ENCODE measurements around the gene NDUFAB1. TPM values are rescaled to one million over a fixed set of nuclear protein-coding genes. Genes with fewer than 3 reads are reported as not detected.

Gene NDUFAB1
- total and polyA plus RNA-seq, 5 experiments from 2014 or later: 36.8 to 220 (median 182) TPM

DNA sequence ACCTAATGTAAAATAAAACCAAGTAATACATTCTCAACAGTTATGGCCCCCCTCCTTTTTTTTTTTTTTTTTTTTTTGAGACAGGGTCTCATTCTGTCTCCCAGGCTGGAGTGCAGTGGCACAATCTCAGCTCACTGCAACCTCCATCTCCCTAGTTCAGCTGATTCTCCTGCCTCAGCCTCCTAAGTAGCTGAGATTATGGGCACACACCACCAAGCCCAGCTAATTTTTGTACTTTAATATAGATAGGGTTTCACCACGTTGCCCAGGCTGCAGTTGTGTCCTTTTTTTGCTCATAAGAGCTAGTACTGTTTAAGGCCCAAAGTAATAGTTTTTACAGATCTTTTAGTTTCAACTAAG is 57.2 kb downstream of the NDUFAB1 start:
- POLR2A ChIA-PET: no interaction called here
- ATAC-seq (no peak), DNase-seq (no peak)
- Mint-ChIP-seq H3K36me3 (peaks cover 0 to 84% (median 18%) of the 10 kb centered on the region in 3 donors), H3K27me3 (no peaks in the 10 kb centered on the region), H3K4me1 (no peaks in the 10 kb centered on the region), H3K4me3 (no peak overlapping the region), H3K9me3 (no peaks in the 10 kb centered on the region), H3K27ac (no peak overlapping the region)

DNA sequence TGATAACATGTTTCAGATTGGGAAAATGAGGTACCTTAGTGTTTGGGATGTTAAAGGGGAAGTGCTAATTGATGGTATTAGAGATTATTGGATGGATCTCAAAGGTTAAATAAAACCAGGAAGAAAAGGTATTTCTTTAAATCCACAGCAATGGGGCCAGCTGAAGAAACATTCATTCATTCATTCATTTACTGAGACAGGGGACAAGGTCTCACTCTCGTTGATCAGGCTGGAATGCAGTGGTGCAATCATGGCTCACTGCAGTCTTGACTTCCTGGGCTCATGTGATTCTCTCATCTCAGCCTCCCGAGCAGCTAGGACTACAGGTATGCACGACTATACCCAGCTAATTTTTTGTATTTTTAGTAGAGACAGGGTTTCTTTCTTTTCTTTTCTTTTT is 58.7 kb downstream of the NDUFAB1 start:
- Mint-ChIP-seq H3K4me3 (no peak overlapping the region), H3K9me3 (no peaks in the 10 kb centered on the region), H3K36me3 (peaks cover 0 to 84% (median 15%) of the 10 kb centered on the region in 3 donors), H3K27me3 (no peaks in the 10 kb centered on the region), H3K4me1 (no peaks in the 10 kb centered on the region), H3K27ac (no peak overlapping the region)
- no peak for DNase-seq
- POLR2A ChIA-PET: no interaction called here
- no peak for ATAC-seq

DNA sequence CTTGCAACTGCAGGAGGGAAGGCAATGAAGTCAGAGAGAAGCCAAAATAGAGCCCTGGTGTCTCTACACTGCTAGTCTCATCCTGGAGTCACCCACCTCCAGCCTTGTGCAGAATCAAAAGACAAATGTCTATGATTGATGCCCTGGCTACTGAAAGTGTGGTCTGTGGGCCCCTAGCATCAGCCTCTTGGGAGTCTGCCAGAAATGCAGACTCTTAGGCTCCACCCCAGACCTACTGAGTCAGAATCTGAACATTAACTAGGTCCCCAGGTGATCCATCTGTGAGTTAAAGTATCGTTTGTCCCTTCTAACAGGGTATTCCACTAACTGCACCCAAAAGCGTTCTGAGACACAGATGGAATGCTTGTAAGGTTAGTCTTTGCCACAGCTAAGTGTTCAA is 60.2 kb downstream of the NDUFAB1 start:
- no peak overlapping the region for H3K4me3 Mint-ChIP-seq
- DNase-seq (no peak), ATAC-seq (no peak)
- no peak overlapping the region for H3K27ac Mint-ChIP-seq
- H3K9me3 Mint-ChIP-seq: no peaks in the 10 kb centered on the region
- H3K4me1 Mint-ChIP-seq: no peaks in the 10 kb centered on the region
- H3K27me3 Mint-ChIP-seq: no peaks in the 10 kb centered on the region
- H3K36me3 Mint-ChIP-seq: peaks cover 0 to 83% (median 19%) of the 10 kb centered on the region in 3 donors
- POLR2A ChIA-PET: no interaction called here

DNA sequence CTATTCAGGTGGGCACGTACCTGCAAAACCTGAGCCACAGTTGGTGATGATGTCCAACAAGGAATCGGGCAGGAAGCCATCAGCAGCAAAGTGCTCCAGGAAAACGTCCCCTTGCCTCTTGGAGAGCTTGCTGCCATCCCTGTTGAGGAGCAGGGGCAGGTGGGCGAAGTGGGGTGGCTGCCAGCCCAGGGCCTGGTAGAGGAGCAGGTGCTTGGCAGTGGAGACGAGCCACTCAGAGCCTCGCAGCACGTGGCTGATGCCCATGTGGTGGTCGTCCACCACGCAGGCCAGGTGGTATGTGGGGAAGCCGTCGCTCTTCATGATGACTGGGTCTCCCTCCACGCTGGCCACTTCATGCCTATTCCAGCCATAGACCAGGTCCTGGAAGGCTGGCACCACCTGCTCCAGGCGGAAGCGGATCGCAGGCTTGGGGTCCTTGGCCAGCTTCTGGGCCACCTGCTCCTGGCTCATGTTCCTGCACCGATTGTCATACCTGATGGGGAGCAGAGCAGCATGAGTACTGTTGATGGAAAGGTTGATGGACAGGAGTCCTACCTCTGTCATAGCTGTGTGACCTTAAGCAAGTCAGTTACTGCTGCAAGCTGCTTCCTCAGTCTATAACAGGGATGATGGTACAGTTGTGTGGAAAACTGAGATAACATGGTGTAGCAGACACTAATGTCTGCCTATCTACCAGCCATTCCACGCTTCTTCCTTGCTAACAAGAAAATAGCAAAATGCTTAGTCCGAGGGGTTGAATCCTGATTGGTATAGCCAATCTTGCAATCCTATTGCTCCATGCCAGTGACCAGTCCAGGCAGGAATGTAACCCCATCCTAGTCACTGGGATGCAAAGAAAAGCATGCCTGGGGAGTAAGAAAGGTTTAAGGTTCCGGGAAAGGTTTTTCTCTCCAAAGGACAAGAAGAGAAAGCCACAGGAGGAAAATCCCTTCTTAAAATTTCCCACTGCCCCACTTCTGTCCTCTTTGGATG is 61.0 kb downstream of the NDUFAB1 start:
- H3K27me3 Mint-ChIP-seq: no peaks in the 10 kb centered on the region
- no peaks in the 10 kb centered on the region for H3K4me1 Mint-ChIP-seq
- peaks cover 0 to 83% (median 19%) of the 10 kb centered on the region in 3 donors for H3K36me3 Mint-ChIP-seq
- POLR2A ChIA-PET: no interaction called here
- H3K9me3 Mint-ChIP-seq: no peaks in the 10 kb centered on the region
- no peak overlapping the region for H3K27ac Mint-ChIP-seq
- H3K4me3 Mint-ChIP-seq: no peak overlapping the region
- ATAC-seq (no peak), DNase-seq (no peak)

DNA sequence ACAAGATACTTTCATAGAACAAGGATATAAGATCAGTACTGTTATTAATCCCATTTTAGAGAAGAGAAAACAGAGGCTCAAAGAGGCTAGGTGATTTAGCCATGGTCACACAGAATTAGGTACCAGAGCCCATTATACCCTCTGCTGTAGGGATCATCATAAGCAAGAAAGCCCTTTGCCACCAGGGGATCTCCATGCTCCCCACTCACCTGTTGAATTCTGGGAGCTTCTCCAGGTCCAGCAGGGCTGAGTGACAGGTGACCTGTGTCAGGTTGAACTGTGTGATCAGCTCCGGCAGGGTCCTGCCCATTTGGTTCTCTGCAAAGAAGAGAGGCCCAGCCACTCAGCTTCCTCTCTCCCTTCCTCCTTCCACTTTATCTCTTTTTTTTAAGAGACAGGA is 63.7 kb downstream of the NDUFAB1 start:
- POLR2A ChIA-PET: no interaction called here
- H3K9me3 Mint-ChIP-seq: no peaks in the 10 kb centered on the region
- DNase-seq (no peak), ATAC-seq (no peak)
- H3K27ac Mint-ChIP-seq: peak overlapping the region in 1 of 10 donors; percentile 43
- H3K36me3 Mint-ChIP-seq: peaks cover 0 to 83% (median 21%) of the 10 kb centered on the region in 3 donors
- H3K4me1 Mint-ChIP-seq: no peaks in the 10 kb centered on the region
- H3K4me3 Mint-ChIP-seq: no peak overlapping the region
- no peaks in the 10 kb centered on the region for H3K27me3 Mint-ChIP-seq

Other genes starting within 250 kb of the NDUFAB1 start
- gene COG7, start 143.1 kb downstream of the NDUFAB1 start, total RNA-seq: 10 to 100 TPM; 23.3 to 26.2 TPM
- 10 to 100 TPM in 1 of 3 donors, 1 to 10 TPM in 2; 8.4 to 10.9 (median 9.2) TPM for gene COG7, start 143.1 kb downstream of the NDUFAB1 start, polyA plus RNA-seq
- 10 to 100 TPM; 87.5 to 94.6 TPM for gene GGA2, start 85.8 kb downstream of the NDUFAB1 start, total RNA-seq
- 10 to 100 TPM; 37.7 to 56.7 (median 39.4) TPM for gene GGA2, start 85.8 kb downstream of the NDUFAB1 start, polyA plus RNA-seq
- 10 to 100 TPM; 16.9 to 18.1 TPM for gene EARS2, start 39.0 kb downstream of the NDUFAB1 start, total RNA-seq
- gene EARS2, start 39.0 kb downstream of the NDUFAB1 start, polyA plus RNA-seq: 10 to 100 TPM; 14.1 to 19.9 (median 18.3) TPM
- 10 to 100 TPM; 52.5 to 58.7 TPM for gene UBFD1, start 38.6 kb downstream of the NDUFAB1 start, total RNA-seq
- gene UBFD1, start 38.6 kb downstream of the NDUFAB1 start, polyA plus RNA-seq: 10 to 100 TPM; 12.2 to 15.4 (median 12.6) TPM
- gene PALB2, start 45.0 kb upstream of the NDUFAB1 start, total RNA-seq: 10 to 100 TPM; 14.6 to 19.0 TPM
- gene PALB2, start 45.0 kb upstream of the NDUFAB1 start, polyA plus RNA-seq: 1 to 10 TPM; 3.4 to 9.7 (median 9.5) TPM
- 10 to 100 TPM; 64.9 to 68.8 TPM for gene DCTN5, start 45.1 kb upstream of the NDUFAB1 start, total RNA-seq
- gene DCTN5, start 45.1 kb upstream of the NDUFAB1 start, polyA plus RNA-seq: 10 to 100 TPM; 43.8 to 65.8 (median 58.4) TPM
- gene PLK1, start 82.6 kb upstream of the NDUFAB1 start, total RNA-seq: 1 to 10 TPM; 2.5 to 3.2 TPM
- not detected for gene PLK1, start 82.6 kb upstream of the NDUFAB1 start, polyA plus RNA-seq
- gene ERN2, start 116.9 kb upstream of the NDUFAB1 start, total RNA-seq: not detected
- not detected for gene ERN2, start 116.9 kb upstream of the NDUFAB1 start, polyA plus RNA-seq
- gene CHP2, start 158.7 kb upstream of the NDUFAB1 start, total RNA-seq: not detected
- not detected for gene CHP2, start 158.7 kb upstream of the NDUFAB1 start, polyA plus RNA-seq
- 100 to 1,000 TPM; 123 to 129 TPM for gene PRKCB, start 239.7 kb upstream of the NDUFAB1 start, total RNA-seq
- 100 to 1,000 TPM in 2 of 3 donors, 10 to 100 TPM in 1; 57.2 to 142 (median 107) TPM for gene PRKCB, start 239.7 kb upstream of the NDUFAB1 start, polyA plus RNA-seq

Data from naive thymus-derived CD8-positive, alpha-beta T cell (primary cell).